Keratinocyte (primary cell): ENCODE measurements around the gene TDRD6.
A peak's percentile ranks its signal among the peaks of the same experiment; 100 is the strongest.

Source experiments
- EZH2 ChIP-seq: IDR thresholded peaks from one replicate; pipeline ENCODE4 v1.6.1; 2012; ENCODE audit warnings: inconsistent platforms, mild to moderate bottlenecking, low read length, moderate library complexity
- TF ChIP-seq, protein P1 (sequence below), 3 experiments: IDR thresholded peaks in 1 of 3; conservative IDR thresholded peaks in 1 of 3; optimal IDR thresholded peaks in 1 of 3; 2 replicates in 2 of 3; 3 replicates in 1 of 3; pipeline versions ENCODE3 to v1.5.1; 2011; ENCODE audit warnings: low read length in 3 of 3, mild to moderate bottlenecking in 3 of 3, moderate library complexity in 2 of 3, control low read depth in 1 of 3, inconsistent platforms in 1 of 3; ENCODE audit not compliant: insufficient read depth in 2 of 3; ENCODE audit errors: extremely low read depth in 1 of 3

DNA sequence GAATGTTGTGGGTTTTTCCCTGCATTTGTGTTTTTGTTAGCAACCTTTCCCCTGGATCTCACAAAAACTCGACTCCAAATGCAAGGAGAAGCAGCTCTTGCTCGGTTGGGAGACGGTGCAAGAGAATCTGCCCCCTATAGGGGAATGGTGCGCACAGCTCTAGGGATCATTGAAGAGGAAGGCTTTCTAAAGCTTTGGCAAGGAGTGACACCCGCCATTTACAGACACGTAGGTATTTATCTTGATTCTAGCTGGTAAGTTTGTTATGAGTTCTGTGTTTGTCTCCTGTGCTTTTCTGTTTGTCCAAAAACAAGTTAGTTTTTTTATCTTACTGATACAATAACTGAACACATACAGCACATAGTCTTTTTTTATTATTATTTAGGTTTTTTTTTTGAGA is 31.9 kb upstream of the TDRD6 start:
- TF ChIP-seq, protein P1, sequence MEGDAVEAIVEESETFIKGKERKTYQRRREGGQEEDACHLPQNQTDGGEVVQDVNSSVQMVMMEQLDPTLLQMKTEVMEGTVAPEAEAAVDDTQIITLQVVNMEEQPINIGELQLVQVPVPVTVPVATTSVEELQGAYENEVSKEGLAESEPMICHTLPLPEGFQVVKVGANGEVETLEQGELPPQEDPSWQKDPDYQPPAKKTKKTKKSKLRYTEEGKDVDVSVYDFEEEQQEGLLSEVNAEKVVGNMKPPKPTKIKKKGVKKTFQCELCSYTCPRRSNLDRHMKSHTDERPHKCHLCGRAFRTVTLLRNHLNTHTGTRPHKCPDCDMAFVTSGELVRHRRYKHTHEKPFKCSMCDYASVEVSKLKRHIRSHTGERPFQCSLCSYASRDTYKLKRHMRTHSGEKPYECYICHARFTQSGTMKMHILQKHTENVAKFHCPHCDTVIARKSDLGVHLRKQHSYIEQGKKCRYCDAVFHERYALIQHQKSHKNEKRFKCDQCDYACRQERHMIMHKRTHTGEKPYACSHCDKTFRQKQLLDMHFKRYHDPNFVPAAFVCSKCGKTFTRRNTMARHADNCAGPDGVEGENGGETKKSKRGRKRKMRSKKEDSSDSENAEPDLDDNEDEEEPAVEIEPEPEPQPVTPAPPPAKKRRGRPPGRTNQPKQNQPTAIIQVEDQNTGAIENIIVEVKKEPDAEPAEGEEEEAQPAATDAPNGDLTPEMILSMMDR (optimal IDR thresholded peaks at IDR 0.05 in 1 of 3, IDR thresholded peaks at IDR 0.05 in 1 of 3, conservative IDR thresholded peaks at IDR 0.05 in 1 of 3; ENCODE audit: extremely low read depth in 1 of 3, insufficient read depth in 2 of 3, low read length in 3 of 3): peak; percentile 10 to 34 (median 25)
- no peak for TF ChIP-seq EZH2
